GM18499 (cell line): ENCODE data around the gene S100A6.
"Not testable (repeated sequence)": the region's sequence is repeated elsewhere in the genome, so short reads cannot be mapped to it uniquely, and the experiment has no call there.

ENCODE experiments used
- ATAC-seq: cut with Tn5 transposase; IDR thresholded peaks from one replicate; pipeline ENCODE4 v1.9.1; 2021; ENCODE audit warnings: moderate number of reproducible peaks; ENCODE audit not compliant: insufficient read depth, unreplicated experiment

S100A6 gene

GRCh38 chr1:153533689-153534201 is 2.0 kb downstream of the S100A6 start:
- no peak for ATAC-seq

- no peak for ATAC-seq
Measured at GRCh38 chr1:153532769-153533599, 2.8 kb downstream of the S100A6 start.

- ATAC-seq: no peak
Measured at GRCh38 chr1:153532181-153532580, 3.6 kb downstream of the S100A6 start.

GRCh38 chr1:153531638-153532037 is 4.2 kb downstream of the S100A6 start:
- ATAC-seq: no peak

GRCh38 chr1:153527683-153528040 is 8.1 kb downstream of the S100A6 start:
- no peak for ATAC-seq

GRCh38 chr1:153527023-153527682 is 8.6 kb downstream of the S100A6 start:
- ATAC-seq: no peak

GRCh38 chr1:153526132-153526543 is 9.7 kb downstream of the S100A6 start:
- ATAC-seq: no peak

GRCh38 chr1:153525088-153525728 is 10.6 kb downstream of the S100A6 start:
- ATAC-seq: no peak

- not testable (repeated sequence) for ATAC-seq
Measured at GRCh38 chr1:153522353-153523048, 13.3 kb downstream of the S100A6 start.

- ATAC-seq: not testable (repeated sequence)
Measured at GRCh38 chr1:153521808-153522207, 14.0 kb downstream of the S100A6 start.

- no peak for ATAC-seq
Measured at GRCh38 chr1:153520818-153521476, 14.8 kb downstream of the S100A6 start.

GRCh38 chr1:153520137-153520691 is 15.6 kb downstream of the S100A6 start:
- not testable (repeated sequence) for ATAC-seq

GRCh38 chr1:153519242-153519641 is 16.5 kb downstream of the S100A6 start:
- no peak for ATAC-seq

- ATAC-seq: no peak
Measured at GRCh38 chr1:153515504-153516394, 20.0 kb downstream of the S100A6 start.

GRCh38 chr1:153513666-153514065 is 22.1 kb downstream of the S100A6 start:
- ATAC-seq: no peak

- no peak for ATAC-seq
Measured at GRCh38 chr1:153513023-153513422, 22.8 kb downstream of the S100A6 start.

GRCh38 chr1:153510984-153511410 is 24.8 kb downstream of the S100A6 start:
- ATAC-seq: no peak

- ATAC-seq: no peak
Measured at GRCh38 chr1:153509729-153510354, 25.9 kb downstream of the S100A6 start.
